HG03280 (cell line): ENCODE data around the gene SHLD1.
A peak's percentile ranks its signal among the peaks of the same experiment; 100 is the strongest.
"Not testable (repeated sequence)": the region's sequence is repeated elsewhere in the genome, so short reads cannot be mapped to it uniquely, and the experiment has no call there.

ENCODE experiments used
- ATAC-seq: cut with Tn5 transposase; IDR thresholded peaks from one replicate; pipeline ENCODE4 v1.9.1; 2021; ENCODE audit warnings: mild to moderate bottlenecking, moderate library complexity; ENCODE audit not compliant: unreplicated experiment

SHLD1 gene

DNA sequence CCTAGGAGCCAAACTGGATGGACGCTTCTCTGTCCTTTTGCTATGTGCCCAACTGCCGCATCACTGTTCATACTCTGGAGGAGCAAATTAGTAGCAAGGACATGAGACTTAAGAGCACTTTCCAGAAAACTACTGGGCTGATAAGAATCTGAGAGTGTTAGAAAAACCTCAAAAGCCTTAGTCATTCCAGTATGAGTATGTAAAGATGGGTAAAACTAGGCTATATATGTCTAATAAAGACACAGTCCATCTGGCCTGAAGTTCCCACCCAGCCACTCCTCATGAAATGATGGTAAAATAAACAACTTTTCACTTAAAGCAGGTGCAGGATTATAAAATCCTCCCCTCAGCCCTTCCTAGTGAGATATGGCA, 30.6 kb downstream of the SHLD1 start:
- no peak for ATAC-seq

DNA sequence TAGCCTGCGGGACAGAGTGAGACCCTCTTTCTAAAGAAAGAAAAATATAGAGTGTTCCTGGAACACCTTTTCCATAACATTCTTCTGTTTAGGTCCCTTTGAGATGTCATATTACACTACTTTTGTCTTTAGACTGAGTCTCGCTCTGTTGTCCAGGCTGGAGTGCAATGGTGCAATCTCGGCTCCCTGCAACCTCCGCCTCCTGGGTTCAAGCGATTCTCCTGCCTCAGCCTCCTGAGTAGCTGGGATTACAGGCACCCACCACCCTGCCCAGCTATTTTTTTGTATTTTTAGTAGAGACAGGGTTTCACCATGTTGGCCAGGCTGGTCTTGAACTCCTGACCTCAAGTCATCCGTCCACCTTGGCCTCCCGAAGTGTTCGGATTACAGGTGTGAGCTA, 31.2 kb downstream of the SHLD1 start:
- ATAC-seq: not testable (repeated sequence)

DNA sequence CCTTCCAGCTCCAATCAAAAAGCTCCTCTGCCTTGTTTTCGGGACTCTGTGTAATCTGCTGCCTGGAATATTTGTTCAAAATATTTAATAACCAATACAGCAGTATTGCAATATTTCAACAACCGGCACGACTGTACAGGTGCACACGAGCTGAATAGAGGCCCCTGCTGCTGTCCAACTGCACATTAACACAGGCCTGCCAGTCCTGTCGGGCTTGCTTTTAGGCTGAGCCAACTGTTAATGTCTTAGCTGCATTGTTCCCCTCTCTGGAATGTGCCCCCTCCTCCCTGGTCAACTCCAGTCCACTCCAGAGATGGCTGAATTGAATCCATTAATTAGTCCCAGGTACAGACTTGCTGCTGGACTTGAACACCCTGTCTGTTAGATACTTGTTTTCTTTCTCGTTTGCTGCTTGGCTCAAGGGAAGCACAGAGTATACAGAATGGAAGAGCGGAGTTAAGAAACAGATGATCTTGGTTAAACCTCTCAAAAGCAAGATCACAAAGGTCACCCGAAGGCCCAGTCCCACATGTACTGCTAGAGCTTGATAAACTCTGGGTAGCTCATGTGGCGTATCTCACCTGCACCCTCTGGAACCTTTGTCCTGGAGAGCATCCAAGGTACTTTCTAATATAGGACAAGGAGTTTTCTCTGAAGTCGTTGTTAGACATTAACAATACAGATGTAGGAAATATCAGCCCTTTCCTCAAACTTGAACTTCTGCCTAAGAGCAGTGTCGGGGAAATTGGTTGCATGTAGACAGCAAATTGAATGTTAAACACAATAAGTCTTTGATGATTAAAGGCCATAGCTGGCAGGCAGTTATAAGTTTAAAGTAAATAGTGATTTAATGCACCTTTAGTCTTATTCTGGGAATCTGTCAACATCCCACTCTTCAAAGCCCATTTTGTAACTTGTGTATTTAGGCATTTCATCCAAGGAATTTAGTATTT, 31.9 kb downstream of the SHLD1 start:
- no peak for ATAC-seq

DNA sequence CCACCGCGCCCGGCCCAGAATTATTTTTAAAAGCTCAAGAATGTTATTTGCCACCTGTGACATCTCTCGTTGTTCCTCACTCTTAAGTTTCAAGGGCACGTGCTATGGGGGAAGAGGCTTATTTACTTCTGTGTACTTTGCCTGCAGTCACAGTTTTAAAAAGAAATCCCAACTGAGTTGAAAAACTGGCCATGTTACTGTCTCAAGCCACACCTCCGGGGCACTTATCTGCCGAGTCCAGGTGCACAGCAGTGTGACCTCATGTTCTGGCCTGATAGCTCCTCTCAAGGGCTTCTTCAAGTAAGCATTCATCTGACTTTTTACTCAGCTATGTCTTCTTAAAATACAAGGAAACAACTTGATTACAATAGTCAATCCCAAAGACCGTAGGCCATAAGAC, 34.5 kb downstream of the SHLD1 start:
- no peak for ATAC-seq

DNA sequence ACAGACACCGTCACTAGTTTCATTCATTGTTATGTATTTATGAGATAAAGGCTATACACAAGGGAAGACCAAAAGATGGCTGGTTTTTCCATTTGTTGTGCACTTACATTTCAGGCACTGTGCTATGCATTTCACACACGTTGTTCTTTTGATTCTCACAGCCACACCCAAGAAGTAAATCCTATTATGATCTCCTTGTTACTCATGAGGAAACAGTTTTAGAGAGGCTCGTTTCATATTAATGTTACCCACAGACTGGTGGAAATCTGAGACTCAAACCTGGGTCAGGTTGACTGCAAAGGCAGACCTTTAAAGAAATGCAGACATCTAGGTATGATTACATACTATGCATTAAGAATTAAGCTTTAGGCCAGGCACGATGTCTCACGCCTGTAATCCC, 34.9 kb downstream of the SHLD1 start:
- ATAC-seq: no peak

DNA sequence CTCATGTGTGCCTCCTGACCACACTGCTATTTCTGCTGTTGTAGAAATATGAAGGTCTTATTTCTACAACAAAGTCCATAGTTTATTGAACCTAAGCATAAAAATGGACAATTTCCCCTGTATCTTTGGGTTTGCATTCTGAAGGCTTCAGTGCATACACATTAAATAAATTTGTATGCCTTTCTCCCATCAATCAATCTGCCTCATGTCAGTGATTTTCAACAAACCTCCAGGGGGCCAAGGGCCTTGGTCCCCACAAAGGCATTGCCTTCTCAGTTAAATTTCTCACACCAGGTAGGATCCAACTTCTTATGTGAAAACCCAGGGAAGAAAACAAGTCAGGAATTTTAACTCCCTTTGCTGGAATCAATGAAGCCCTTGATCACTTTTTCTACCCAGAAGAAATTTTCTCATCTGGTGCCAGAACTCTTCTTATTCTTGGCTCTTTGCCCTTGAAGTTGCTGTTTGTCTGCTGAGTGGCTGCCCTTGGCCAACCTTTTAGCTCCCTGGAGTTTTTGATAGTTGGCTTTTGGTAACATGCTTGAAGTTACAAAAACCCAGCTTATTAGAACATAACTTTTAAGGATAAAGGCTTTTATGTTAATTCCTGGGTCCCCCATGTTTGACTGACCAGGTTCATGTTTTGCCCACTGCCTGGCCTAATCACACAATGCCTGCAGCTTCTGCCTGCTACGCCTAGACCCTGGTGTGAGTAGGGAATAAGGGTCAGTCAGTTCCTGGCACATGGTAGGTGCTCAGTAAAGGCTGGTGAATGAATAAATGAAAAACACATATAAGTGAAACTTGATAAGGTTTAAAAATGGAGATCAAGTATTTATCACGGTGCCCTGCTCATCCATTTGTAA, 37.0 kb downstream of the SHLD1 start:
- ATAC-seq: no peak

DNA sequence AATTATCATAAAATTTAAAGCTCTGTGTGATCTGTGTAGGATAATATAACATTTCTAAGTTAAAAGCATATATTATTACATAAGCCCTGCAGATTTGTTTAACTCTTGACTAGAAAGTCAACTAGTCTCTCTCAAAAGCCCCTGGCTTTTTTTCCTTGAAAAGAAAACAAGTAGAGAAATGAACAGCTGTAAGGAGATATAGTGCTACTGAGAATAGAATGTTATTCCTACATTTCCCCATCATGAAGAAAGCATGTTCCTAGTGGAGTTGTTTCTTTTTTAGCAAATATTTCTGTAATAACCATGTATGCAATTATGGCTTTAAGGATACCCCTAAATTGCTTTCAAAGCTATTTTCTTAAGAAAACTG, 37.6 kb downstream of the SHLD1 start:
- no peak for ATAC-seq

DNA sequence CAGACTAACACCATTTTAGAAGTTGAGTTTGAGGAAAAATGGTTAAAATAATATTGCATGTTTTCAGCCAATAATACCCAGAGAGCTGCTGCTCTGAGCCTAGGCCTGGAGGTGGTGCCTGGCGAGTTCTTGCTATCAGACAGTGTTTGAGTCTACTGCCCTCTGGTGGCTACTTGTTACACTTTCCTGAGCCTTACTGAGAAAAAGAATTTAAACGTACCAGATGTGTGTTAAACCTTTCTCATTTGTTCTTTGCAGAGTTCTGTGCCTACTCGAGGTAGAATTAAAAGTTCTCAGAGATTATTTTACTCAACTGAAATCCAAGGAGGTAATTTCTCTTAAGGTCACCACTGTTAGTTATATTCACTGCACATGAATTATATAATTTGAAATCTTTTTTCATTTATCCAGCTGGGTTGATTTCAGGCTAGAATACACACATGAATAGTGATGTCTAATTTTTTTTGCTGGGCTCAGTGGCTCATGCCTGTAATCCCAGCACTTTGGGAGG, 38.2 kb downstream of the SHLD1 start:
- ATAC-seq: peak; percentile 87

DNA sequence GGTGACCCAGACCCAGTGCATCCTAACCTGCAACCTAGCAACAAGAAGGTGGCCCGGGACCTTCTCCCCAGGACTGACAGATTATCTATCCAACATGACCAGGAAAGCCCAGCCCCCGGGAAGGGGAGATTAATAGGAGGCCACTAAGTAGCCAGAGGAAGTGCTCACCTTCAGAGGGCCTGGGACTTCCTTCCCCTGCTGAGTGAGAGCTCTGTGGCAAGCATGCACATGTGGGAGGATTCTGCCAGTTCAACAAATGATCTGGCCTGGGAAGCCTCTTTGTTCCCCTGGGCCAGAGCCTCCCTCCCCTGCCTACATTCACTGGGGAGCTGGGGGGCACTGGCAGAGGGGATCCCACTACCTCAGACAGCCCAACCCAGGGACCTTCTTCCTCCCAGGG, 39.6 kb downstream of the SHLD1 start:
- ATAC-seq: no peak

DNA sequence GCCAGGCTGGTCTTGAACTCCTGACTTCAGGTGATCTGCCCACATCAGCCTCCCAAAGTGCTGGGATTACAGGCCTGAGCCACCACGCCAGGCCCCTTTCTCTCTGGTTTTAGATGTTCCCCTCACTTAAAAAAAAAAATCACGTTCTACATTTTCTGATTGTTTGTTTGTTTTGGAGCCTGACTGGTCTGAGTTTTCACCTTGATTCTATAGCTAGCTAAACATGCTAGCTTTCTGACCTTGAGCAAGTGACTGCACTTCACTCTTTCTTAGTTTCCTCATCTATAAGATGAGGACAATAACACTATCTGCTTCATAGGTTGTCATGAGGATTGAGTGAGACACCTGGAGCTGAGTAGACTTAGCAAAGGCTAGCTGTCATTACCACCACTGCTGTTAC, 43.7 kb downstream of the SHLD1 start:
- no peak for ATAC-seq

DNA sequence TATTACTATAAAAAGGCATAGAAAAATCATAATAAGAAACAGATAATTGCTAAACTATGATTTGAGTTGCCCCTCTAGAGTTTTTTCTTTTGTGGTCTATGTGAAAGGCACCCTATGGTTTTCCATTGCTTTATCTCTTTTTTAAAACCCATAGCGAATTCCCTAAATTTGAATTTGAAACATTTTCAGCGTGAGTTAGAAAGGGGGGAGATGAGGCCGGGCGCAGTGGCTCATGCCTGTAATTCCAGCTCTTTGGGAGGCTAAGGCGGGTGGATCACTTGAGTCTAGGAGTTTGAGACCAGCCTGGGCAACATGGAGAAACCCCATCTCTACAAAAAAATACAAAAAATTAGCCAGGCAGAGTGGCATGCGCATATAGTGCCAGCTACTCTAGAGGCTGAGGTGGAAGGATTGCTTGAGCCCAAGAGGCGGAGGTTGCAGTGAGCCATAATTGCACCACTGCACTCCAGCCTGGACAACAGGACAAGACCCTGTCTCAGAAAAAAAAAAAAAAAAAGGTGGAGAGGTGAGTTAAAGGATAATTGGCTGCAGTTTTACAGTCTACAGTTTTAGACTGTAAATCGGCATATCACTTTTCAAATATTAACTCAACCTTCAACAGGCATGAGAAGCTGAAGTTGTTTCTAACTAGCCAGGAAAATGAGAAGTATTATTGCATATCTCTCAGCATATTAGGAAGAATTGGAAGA, 46.3 kb downstream of the SHLD1 start:
- no peak for ATAC-seq

DNA sequence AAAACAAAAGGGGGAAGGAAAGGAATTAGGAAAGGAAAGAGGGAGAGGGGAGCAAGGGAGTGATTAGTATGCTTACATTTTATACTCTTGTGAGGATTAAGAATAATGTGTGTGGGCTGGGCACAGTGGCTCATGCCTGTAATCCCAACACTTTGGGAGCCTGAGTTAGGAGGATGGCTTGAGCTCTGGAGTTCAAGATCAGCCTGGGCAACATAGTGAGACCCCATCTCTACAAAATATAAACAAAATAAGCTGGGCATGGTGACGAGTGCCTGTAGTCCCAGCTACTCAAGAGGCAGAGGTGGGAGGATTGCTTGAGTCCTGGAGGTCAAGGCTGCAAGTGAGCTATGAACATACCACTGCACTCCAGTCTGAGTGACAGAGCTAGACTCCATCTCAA, 47.0 kb downstream of the SHLD1 start:
- no peak for ATAC-seq

DNA sequence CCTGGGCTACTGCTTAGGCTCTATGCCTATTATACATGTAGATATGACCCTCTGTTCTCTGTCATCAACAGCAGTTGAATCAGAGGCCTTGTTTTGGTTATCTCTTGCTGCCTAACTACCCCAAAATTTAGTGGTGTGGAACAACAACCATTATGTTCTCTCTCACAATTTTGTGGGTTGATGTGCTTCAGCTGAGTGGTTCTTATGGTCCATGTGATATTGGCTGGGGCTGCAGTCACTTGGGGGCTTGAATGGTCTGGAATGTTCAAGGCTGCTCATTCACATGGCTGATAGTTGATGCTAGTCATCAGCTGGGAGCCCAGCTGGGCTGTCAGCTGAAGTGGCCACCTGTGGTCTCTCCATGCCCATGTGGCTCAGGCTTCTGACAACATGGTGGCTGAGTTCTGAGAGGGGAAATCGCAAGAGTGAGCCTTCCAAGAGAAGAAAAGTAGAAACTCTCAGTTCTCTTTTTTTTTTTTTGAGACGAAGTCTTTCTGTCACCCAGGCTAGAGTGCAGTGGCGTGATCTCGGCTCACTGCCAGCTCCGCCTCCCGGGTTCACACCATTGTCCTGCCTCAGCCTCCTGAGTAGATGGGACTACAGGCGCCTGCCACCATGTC, 47.8 kb downstream of the SHLD1 start:
- ATAC-seq: peak; percentile 98

DNA sequence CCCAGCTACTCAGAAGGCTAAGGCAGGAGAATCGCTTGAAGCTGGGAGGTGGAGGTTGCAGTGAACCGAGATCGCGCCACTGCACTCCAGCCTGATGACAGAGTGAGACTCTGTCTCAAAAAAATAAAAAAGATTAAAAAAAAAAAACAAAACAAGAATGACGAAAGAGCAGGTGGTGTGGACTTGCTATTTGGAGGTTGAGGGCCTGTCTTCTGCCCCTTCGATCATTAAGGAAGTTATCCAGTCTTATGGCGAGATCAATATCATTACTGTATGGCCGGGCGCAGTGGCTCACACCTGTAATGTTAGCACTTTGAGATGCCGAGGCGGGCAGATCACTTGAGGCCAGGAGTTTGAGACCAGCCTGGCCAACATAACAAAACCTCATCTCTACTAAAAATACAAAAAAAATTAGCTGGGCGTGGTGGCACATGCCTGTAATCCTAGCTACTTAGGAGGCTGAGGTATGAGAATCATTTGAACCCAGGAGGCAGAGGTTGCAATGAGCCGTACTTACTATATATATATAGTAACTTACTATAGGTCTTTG, 53.6 kb downstream of the SHLD1 start:
- ATAC-seq: not testable (repeated sequence)

DNA sequence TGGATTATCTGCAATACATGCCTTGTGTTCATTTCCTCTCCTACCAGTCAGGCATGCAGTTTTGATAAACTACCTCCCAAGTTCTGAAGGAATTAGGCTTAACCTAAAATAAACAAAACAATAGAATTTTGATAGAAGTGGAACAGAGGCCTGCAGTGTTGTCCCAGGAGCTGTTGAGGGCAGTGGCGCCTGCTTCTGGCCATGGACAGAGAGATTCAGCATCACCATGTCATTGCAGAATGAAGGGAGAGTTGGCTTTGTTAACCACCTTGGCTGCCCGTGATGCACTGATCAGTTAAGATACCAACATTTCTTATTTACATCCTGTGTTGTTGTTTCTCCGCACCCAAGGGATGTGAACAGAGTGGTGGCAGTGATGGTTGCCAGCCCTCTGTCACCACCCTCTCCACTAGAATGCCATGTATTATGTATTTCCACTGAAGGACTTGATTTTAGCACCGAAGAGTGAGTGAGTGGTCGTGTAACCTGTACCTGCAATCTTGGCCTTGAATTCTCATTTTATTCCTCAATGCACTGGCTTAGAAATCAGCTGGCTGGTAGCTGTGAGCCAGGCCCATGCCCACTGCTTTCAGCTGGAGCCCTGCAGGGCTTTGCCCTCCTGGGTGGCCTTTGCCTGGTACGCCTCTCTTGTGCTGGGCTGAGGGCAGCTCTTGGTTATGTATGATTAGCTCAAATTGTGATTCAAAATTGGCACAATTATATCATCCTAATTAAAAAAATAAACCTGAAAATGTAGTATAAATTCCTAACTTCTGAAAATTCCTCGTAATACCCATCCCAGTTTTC, 56.5 kb downstream of the SHLD1 start:
- ATAC-seq: no peak

DNA sequence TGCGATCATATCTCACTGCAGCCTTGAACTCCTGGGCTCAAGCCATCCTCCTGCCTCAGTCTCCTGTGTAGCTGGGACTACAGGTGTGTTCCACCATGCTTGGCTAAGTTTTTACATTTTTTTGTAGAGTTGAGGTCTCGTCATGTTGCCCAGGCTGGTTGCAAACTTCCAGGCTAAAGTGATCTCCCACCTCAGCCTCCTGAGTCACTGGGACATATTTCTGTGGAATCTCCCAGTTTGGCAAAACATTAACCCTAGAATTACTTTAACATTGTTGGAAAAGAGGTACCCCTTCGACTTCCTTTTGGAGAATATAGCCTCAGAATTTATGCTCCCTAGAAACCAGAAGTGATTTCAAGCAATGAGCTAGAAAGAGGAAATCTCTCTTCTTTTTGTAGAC, 57.2 kb downstream of the SHLD1 start:
- no peak for ATAC-seq

DNA sequence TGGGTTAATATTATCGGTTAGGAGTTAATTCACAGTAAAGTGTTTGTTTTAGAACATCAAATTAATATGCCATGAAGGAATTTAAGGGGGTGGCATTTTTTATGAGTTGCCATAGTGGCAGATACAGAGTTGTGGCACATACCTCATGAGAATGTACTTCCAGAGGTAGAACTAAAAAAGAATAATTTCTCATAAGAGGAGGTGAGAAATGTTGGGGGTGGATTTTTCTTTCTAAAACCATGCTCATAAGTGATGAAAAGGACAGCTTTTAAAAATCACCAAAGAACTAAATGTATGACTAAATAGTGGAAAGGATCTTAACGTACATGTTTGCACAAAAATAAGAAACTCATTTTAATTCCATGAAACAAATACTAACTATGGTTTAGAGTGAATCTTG, 58.7 kb downstream of the SHLD1 start:
- ATAC-seq: no peak

DNA sequence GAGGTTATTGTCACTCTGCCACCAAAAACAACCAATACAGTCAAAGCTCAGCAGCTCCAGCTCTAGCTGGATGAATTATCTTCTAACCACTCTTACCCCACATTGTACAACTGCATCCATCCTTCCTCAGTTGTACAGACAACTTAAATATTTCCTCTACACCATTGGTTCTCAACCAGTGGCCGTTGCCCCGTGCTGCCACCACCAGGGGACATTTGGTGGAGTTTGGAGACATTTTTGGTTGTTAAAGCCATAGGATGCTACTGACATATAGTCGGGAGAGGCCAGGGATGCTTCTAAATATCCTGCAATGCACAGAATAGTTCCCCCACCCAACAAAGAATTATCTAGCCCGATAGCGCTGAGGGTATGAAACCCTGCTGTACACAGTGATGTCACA, 59.3 kb downstream of the SHLD1 start:
- ATAC-seq: no peak

DNA sequence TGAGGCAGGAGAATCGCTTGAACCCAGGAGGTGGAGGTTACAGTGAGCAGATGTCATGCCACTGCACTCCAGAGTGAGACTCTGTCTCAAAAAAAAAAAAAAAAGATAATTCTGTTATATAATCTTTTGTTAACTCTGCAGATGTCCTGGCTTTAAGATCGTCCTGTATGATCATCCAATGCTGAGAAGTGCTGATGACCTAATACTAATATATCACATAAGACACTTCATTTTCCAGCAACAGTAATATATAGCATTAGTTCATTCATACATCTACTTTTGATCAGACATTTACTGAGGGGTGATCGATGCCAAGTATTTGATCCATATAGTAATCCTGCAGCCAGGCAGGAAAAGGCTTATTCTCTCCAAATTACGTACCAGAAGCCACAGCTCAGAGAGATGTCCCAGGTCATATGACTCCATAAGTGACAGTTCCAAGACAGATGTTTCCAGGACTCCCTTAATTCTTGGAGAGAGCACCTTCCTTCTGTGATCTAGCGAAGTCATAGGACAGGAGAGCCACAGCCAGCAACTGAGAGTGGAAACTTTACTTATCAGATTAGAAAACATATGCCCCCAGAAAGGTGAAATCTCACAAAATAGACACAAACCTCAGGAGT, 60.7 kb downstream of the SHLD1 start:
- no peak for ATAC-seq
